GM23248 (cell line): ENCODE data around the gene HK3.

Experiments
- EZH2 ChIP-seq: fragments of 200-600 bp; sonication (generic); IDR thresholded peaks from 2 replicates; pipeline ENCODE4 v1.6.1; 2018; ENCODE audit warnings: antibody characterized with exemption, mild to moderate bottlenecking; ENCODE audit not compliant: insufficient read depth, poor library complexity, severe bottlenecking
- EZH2phosphoT487 ChIP-seq: fragments of 200-600 bp; sonication (generic); IDR thresholded peaks from 2 replicates; pipeline ENCODE4 v1.6.1; 2018; ENCODE audit warnings: antibody characterized with exemption, moderate library complexity, mild to moderate bottlenecking, low read depth; ENCODE audit not compliant: insufficient read depth

DNA sequence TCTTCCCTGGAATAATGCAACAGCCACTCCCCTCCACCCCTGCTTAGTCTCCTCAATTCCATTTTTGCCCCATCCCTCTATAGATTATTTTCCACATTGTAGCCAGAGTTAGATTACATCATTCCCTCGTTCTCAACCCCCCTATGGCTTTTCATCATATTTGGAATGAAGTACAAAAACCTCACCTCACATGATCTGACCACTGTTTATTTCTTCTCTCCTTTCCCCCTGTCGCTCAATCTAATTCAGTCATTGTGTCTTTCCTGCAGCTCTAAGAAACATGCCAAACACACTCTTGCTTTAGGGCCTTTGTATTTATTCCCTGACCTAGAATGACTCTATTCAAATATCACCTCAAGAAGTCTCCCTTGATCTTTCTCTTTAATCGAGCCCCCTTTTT lies 22.6 kb upstream of the HK3 start:
- TF ChIP-seq EZH2phosphoT487 (no peak), EZH2 (no peak)
